OCI-LY7 (cell line): ENCODE measurements around the gene SLC16A14. TPM values are rescaled to one million over a fixed set of nuclear protein-coding genes. Genes with fewer than 3 reads are reported as not detected.

Source experiments
- BruUV-seq: library from RNA; stranded (reverse); fragments of 400-500 nt; replicated peaks from 2 replicates; lab custom pipeline; 2021; lab: Mats Ljungman, UMichigan
- CTCF ChIA-PET: fragments of 300-600 bp; sonication (Branson Sonifier 250); formaldehyde crosslinking; loops from one replicate; lab custom pipeline; 2022; ENCODE audit warnings: antibody characterized with exemption; ENCODE audit not compliant: unreplicated experiment; lab: Charles Lee
- POLR2A ChIA-PET: fragments of 300-600 bp; sonication (Branson Sonifier 250); formaldehyde crosslinking; loops from one replicate; lab custom pipeline; 2022; ENCODE audit warnings: antibody characterized with exemption; lab: Charles Lee
- DNase-seq: peaks from one replicate; pipeline ENCODE4 v3.0.0-alpha.2; 2015; ENCODE audit warnings: low spot score
- H2AFZ ChIP-seq: fragments of 200-600 bp; sonication (generic), shearing (Covaris generic); 2 replicates; pipeline ENCODE4 v1.6.1; 2014; ENCODE audit warnings: mild to moderate bottlenecking, antibody characterized with exemption, low read length, moderate library complexity
- H3K27ac ChIP-seq: fragments of 200-600 bp; sonication (generic); 2 replicates; pipeline ENCODE4 v1.5.1; 2014; ENCODE audit warnings: mixed run types, low read depth, mild to moderate bottlenecking, moderate library complexity, low read length, inconsistent platforms; ENCODE audit not compliant: poor library complexity, severe bottlenecking
- H3K36me3 ChIP-seq: fragments of 200-600 bp; sonication (generic); 2 replicates; pipeline ENCODE4 v1.6.1; 2014; ENCODE audit warnings: mild to moderate bottlenecking, antibody characterized with exemption, low read length, moderate library complexity, mixed read lengths; ENCODE audit not compliant: insufficient read depth
- H3K4me1 ChIP-seq: fragments of 200-600 bp; sonication (generic); 2 replicates; pipeline ENCODE4 v1.5.1; 2014; ENCODE audit warnings: mild to moderate bottlenecking, low read length; ENCODE audit not compliant: insufficient read depth, poor library complexity, severe bottlenecking
- H3K4me2 ChIP-seq: fragments of 200-600 bp; sonication (generic); 2 replicates; pipeline ENCODE4 v1.6.1; 2014; ENCODE audit warnings: mild to moderate bottlenecking, low read length
- H3K4me3 ChIP-seq: fragments of 200-600 bp; sonication (generic); 2 replicates; pipeline ENCODE4 v1.5.1; 2014; ENCODE audit warnings: mild to moderate bottlenecking, low read depth, low read length; ENCODE audit not compliant: poor library complexity, severe bottlenecking
- H3K79me2 ChIP-seq: fragments of 200-600 bp; sonication (generic); 2 replicates; pipeline ENCODE4 v1.6.1; 2016; ENCODE audit warnings: low read depth, mild to moderate bottlenecking, low read length, moderate library complexity, mixed read lengths; ENCODE audit not compliant: insufficient read depth
- H3K9me2 ChIP-seq: fragments of 200-600 bp; sonication (generic); 2 replicates; pipeline ENCODE4 v1.6.1; 2016; ENCODE audit warnings: mild to moderate bottlenecking, low read length, mixed read lengths; ENCODE audit not compliant: insufficient read depth
- H3K9me3 ChIP-seq: fragments of 200-600 bp; sonication (generic); 2 replicates; pipeline ENCODE4 v1.6.1; 2014; ENCODE audit warnings: mild to moderate bottlenecking, mixed run types, low read length, mixed read lengths
- H4K20me1 ChIP-seq: fragments of 200-600 bp; sonication (generic); 2 replicates; pipeline ENCODE4 v1.6.1; 2014; ENCODE audit warnings: mild to moderate bottlenecking, antibody characterized with exemption, low read length, moderate library complexity, mixed read lengths; ENCODE audit not compliant: insufficient read depth
- EZH2phosphoT487 ChIP-seq: fragments of 200-600 bp; sonication (generic); IDR thresholded peaks from 2 replicates; pipeline ENCODE4 v1.6.1; 2018; ENCODE audit warnings: low read depth, borderline replicate concordance, mild to moderate bottlenecking, mixed run types, antibody characterized with exemption, low read length, moderate library complexity, mixed read lengths
- intact Hi-C: fragments of 100-400 bp; cut with micrococcal nuclease; formaldehyde crosslinking; loops from one replicate; pipeline ENCODE4 v1.10.0; 2022; ENCODE audit not compliant: unreplicated experiment
- total RNA-seq, 2 experiments: library from RNA; depleted of rRNA in 1 of 2; stranded (reverse); fragments of >200 nt in 1 of 2; shearing (Covaris generic) in 1 of 2; gene quantifications; 2 replicates each; pipeline ENCODE4 v1.2.3, GENCODE V29; 2014 to 2022
- TF ChIP-seq, protein P1 (sequence below): fragments of 200-600 bp; sonication (generic); conservative IDR thresholded peaks from 2 replicates; pipeline ENCODE4 v1.5.1; 2014; ENCODE audit warnings: mild to moderate bottlenecking, antibody characterized with exemption, low read length, moderate library complexity, mixed read lengths

SLC16A14 gene
- total RNA-seq, 2 experiments from 2014 or later, result not detected

DNA sequence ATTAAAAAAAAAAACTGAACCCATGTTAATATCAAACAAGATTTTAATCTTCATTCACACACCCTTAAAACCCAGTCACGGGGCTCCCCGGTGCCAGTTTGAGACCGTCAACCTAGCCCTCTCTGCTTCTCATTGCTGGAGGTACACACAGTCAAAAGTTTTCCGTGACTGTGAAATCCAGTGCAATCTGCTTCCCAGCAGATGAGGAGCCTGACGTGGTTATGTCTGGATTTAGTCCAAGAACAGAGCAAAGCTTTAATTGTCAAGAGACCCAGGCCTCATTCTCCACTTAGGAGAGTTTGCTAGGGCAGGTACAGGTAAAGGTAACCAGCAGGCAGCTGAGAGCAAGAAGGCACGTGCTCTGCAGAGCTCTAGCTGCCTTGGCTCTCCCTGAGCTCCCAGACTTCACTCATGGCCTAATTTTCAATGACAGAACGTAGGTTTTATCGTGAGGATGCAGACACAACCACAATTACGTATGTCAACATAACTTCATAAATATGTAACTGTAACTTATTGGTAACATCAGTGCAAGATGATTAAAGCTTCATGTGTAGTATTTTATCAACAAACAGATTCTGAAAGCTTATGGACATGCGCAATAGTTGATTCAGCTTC lies 56.3 kb downstream of the SLC16A14 start:
- no peak for TF ChIP-seq EZH2phosphoT487
- TF ChIP-seq, protein P1, sequence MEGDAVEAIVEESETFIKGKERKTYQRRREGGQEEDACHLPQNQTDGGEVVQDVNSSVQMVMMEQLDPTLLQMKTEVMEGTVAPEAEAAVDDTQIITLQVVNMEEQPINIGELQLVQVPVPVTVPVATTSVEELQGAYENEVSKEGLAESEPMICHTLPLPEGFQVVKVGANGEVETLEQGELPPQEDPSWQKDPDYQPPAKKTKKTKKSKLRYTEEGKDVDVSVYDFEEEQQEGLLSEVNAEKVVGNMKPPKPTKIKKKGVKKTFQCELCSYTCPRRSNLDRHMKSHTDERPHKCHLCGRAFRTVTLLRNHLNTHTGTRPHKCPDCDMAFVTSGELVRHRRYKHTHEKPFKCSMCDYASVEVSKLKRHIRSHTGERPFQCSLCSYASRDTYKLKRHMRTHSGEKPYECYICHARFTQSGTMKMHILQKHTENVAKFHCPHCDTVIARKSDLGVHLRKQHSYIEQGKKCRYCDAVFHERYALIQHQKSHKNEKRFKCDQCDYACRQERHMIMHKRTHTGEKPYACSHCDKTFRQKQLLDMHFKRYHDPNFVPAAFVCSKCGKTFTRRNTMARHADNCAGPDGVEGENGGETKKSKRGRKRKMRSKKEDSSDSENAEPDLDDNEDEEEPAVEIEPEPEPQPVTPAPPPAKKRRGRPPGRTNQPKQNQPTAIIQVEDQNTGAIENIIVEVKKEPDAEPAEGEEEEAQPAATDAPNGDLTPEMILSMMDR, result no peak
- no peaks in the 10 kb centered on the region for H3K9me3 ChIP-seq
- POLR2A ChIA-PET, result interaction anchor here (0.6 kb wide), 1 partner anchor 773 kb away, joined by 4 read pairs; no protein-coding TSS in a partner anchor
- no peak overlapping the region for H2AFZ ChIP-seq
- no peak for DNase-seq
- H3K9me2 ChIP-seq, result no peaks in the 10 kb centered on the region
- no TSS peak for BruUV-seq
- CTCF ChIA-PET, result no interaction called here
- H4K20me1 ChIP-seq, result no peaks in the 10 kb centered on the region
- H3K4me3 ChIP-seq, result no peak overlapping the region
- no peaks in the 10 kb centered on the region for H3K79me2 ChIP-seq
- intact Hi-C loops, result no loop called here
- H3K27ac ChIP-seq, result no peak overlapping the region
- no peak overlapping the region for H3K4me2 ChIP-seq
- no peaks in the 10 kb centered on the region for H3K4me1 ChIP-seq
- H3K36me3 ChIP-seq, result no peaks in the 10 kb centered on the region

DNA sequence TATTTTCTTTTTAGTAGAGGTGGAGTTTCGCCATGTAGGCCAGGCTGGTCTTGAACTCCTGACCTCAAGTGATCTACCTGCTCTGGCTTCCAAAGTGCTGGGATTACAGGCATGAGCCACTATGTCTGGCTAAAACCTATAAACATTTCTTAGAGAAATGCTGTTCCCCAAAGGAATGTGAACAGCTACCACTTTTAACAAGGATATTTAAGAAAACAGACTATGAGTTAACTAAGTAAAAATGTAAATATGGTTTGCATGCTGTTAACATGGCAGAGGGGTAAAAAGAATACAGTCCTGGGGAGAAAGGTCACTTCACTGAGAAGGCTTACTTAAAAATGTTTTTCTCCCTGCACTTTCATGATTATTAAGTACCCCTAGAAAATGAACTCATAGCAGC lies 57.1 kb downstream of the SLC16A14 start:
- Histone ChIP-seq H3K4me3 (no peak overlapping the region), H3K4me1 (no peaks in the 10 kb centered on the region), H3K27ac (no peak overlapping the region), H3K4me2 (no peak overlapping the region), H4K20me1 (no peaks in the 10 kb centered on the region), H3K36me3 (no peaks in the 10 kb centered on the region), H3K79me2 (no peaks in the 10 kb centered on the region), H3K9me2 (no peaks in the 10 kb centered on the region), H3K9me3 (no peaks in the 10 kb centered on the region), H2AFZ (no peak overlapping the region)
- no TSS peak for BruUV-seq
- intact Hi-C loops, result no loop called here
- ChIA-PET POLR2A (no interaction called here), CTCF (no interaction called here)
- TF ChIP-seq EZH2phosphoT487, result no peak
- TF ChIP-seq, protein P1, result no peak
- DNase-seq, result no peak

DNA sequence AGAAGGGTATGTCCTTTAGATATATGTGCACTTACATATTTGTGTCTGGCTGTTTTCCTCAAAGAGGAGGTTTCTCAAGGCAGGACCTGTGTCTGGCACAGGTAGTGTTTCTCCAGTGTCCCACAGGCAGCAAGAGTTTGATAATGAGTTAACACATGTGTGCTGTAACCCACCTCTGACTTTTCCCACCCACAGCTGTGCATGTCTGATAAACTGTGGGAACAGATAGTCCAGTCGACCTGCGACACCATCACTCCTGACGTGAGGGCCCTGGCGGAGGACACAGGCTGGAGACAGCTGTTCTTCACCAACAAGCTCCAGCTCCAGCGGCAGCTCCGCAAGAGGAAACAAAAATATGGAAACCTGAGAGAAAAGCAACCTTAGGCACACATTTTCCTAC lies 58.2 kb downstream of the SLC16A14 start:
- no peak overlapping the region for H3K4me2 ChIP-seq
- TF ChIP-seq, protein P1, result no peak
- no peak for TF ChIP-seq EZH2phosphoT487
- H4K20me1 ChIP-seq, result no peaks in the 10 kb centered on the region
- DNase-seq, result no peak
- H3K36me3 ChIP-seq, result no peaks in the 10 kb centered on the region
- intact Hi-C loops, result no loop called here
- H3K4me1 ChIP-seq, result no peaks in the 10 kb centered on the region
- POLR2A ChIA-PET, result interaction anchor here (0.6 kb wide), 1 partner anchor 57 kb away, joined by 5 read pairs; no protein-coding TSS in a partner anchor
- no peak overlapping the region for H3K4me3 ChIP-seq
- H3K27ac ChIP-seq, result no peak overlapping the region
- no peak overlapping the region for H2AFZ ChIP-seq
- CTCF ChIA-PET, result no interaction called here
- H3K79me2 ChIP-seq, result no peaks in the 10 kb centered on the region
- no TSS peak for BruUV-seq
- H3K9me2 ChIP-seq, result no peaks in the 10 kb centered on the region
- H3K9me3 ChIP-seq, result no peaks in the 10 kb centered on the region
